ENCODE data around the gene CFTR. TPM values are rescaled to one million over a fixed set of nuclear protein-coding genes. Genes with fewer than 3 reads are reported as not detected.

Gene CFTR
- total and polyA plus RNA-seq, 2 of the 8 experiments (the other 6 are each of a cell fraction or from before 2014, with no cell fraction given) = 1.2 to 1.6 TPM

GRCh38 chr7:117674617-117675016 is 194.8 kb downstream of the CFTR start:
- H3K4me2 ChIP-seq (ENCODE audit: insufficient read depth in 1 of 2, low read depth in 2 of 2, low read length in 2 of 2) = peak overlapping the region; percentile 51 to 99
- H2BK15ac ChIP-seq (ENCODE audit: low read length) = no peak overlapping the region
- no peaks in the 10 kb centered on the region for H4K20me1 ChIP-seq (replicated peaks in 1 of 2; ENCODE audit: control insufficient read depth in 1 of 2, insufficient read depth in 2 of 2, low read length in 2 of 2)
- ChIA-PET POLR2A (ENCODE audit: partially characterized antibody) (no interaction called here), CTCF (ENCODE audit: partially characterized antibody) (interaction anchor here (0.8 to 6.4 kb wide), 5 partner anchors 9 to 59 kb away, joined by 3 to 55 read pairs (median 3); no protein-coding TSS in a partner anchor)
- no peak overlapping the region for H4K8ac ChIP-seq (ENCODE audit: extremely low read depth, insufficient read depth, low read length)
- H4K5ac ChIP-seq (ENCODE audit: insufficient read length, low read depth, low read length) = peak overlapping the region; percentile 85
- no peaks in the 10 kb centered on the region for H3K79me2 ChIP-seq (ENCODE audit: control insufficient read depth in 1 of 2, insufficient read depth in 2 of 2, low read length in 2 of 2)
- no peak overlapping the region for H3K9ac ChIP-seq (replicated peaks in 1 of 4; ENCODE audit: extremely low read depth in 1 of 4, low read depth in 3 of 4, low read length in 3 of 4)
- FAIRE-seq = peak; percentile 87
- no peak overlapping the region for H2AK5ac ChIP-seq (ENCODE audit: low read depth, low read length)
- no peak overlapping the region for H3K23ac ChIP-seq (ENCODE audit: insufficient read length)
- no peak overlapping the region for H3K4ac ChIP-seq (replicated peaks; ENCODE audit: insufficient read length, low read depth, low read length)
- no peak overlapping the region for H2AFZ ChIP-seq (ENCODE audit: low read length)
- H2BK120ac ChIP-seq (replicated peaks; ENCODE audit: low read depth, low read length) = no peak overlapping the region
- H3K56ac ChIP-seq (replicated peaks; ENCODE audit: insufficient read length, low read depth, low read length) = no peak overlapping the region
- no peaks in the 10 kb centered on the region; a peak in 1 of 8 replicates for H3K36me3 ChIP-seq (ENCODE audit: control insufficient read depth in 2 of 4, insufficient read depth in 4 of 4, low read length in 3 of 4)
- H3K4me1 ChIP-seq (replicated peaks in 1 of 4; ENCODE audit: control insufficient read depth in 3 of 4, insufficient read depth in 4 of 4, low read length in 3 of 4) = peaks cover 10 to 30% (median 23%) of the 10 kb centered on the region in 4 experiments; a peak in 6 of 7 replicates
- WGBS, 2 experiments (ENCODE audit: extremely low coverage in 1 of 2, insufficient coverage in 1 of 2, insufficient read length in 1 of 2, insufficient replicate concordance in 2 of 2, low coverage in 1 of 2, low lambda C conversion rate in 2 of 2, missing lambda C conversion rate in 1 of 2) = 5% methylated on average over 3 of the region's 3 CpGs; no CpG with 5 or more reads in 1 of the 2 experiments
- no peak overlapping the region for H3K14ac ChIP-seq (ENCODE audit: insufficient read length)
- no peak overlapping the region for H4K91ac ChIP-seq (replicated peaks; ENCODE audit: insufficient read length, low read length)
- H3K79me1 ChIP-seq (ENCODE audit: low read depth, low read length) = no peaks in the 10 kb centered on the region
- DNase-seq (ENCODE audit: low read depth in 1 of 2, low spot score in 2 of 2) = peak in 1 of 2 experiments; percentile 25
- no peak overlapping the region; the same call in 1 of the 2 replicates for H3K18ac ChIP-seq (ENCODE audit: extremely low read depth, low read length)
- peaks cover 6% of the 10 kb centered on the region; the same call in 1 of the 2 replicates for H3K23me2 ChIP-seq (ENCODE audit: low read depth, low read length)
- H2BK5ac ChIP-seq (ENCODE audit: low read depth, low read length) = no peak overlapping the region
- no peak overlapping the region for H2BK20ac ChIP-seq (ENCODE audit: low read length)
- H2BK12ac ChIP-seq (ENCODE audit: low read depth, low read length) = no peak overlapping the region
- H3K4me3 ChIP-seq (ENCODE audit: extremely low read depth in 1 of 4, insufficient read depth in 2 of 4, low read depth in 3 of 4, low read length in 4 of 4) = peak overlapping the region in 1 of 4 experiments; percentile 31; a peak in 1 of 8 replicates
- H3K27me3 ChIP-seq (replicated peaks in 1 of 4; ENCODE audit: control insufficient read depth in 3 of 4, extremely low read depth in 1 of 4, insufficient read depth in 3 of 4, low read length in 3 of 4) = peaks cover 0 to under 1% (median 0%) of the 10 kb centered on the region in 4 experiments; a peak in 1 of 7 replicates
- H3K9me3 ChIP-seq (ENCODE audit: insufficient read depth in 2 of 2, low read depth in 1 of 2, low read length in 1 of 2) = no peaks in the 10 kb centered on the region
- H3K27ac ChIP-seq (ENCODE audit: low read depth, low read length) = no peak overlapping the region
- peak; percentile 85 for TF ChIP-seq TEAD4 (IDR thresholded peaks at IDR 0.05; ENCODE audit: low read depth, low read length)
- TF ChIP-seq CBX8 (IDR thresholded peaks at IDR 0.05; ENCODE audit: borderline replicate concordance, low read depth, low read length) = no peak
